Retinal pigment epithelial cell (primary cell): ENCODE results near the gene NDUFC2.
A peak's percentile ranks its signal among the peaks of the same experiment; 100 is the strongest.
"Not testable (repeated sequence)": the region's sequence is repeated elsewhere in the genome, so short reads cannot be mapped to it uniquely, and the experiment has no call there.

ENCODE experiments used
- DNase-seq: peaks from one replicate; pipeline ENCODE4 v3.0.0-alpha.2; 2010; ENCODE audit warnings: low read depth
- H3K4me3 ChIP-seq: 2 replicates; pipeline ENCODE4 v1.5.1; 2011; ENCODE audit warnings: mild to moderate bottlenecking, low read length, control low read depth, moderate library complexity
- CTCF ChIP-seq: conservative IDR thresholded peaks from 2 replicates; pipeline ENCODE4 v1.5.1; 2011; ENCODE audit warnings: low read depth, low read length, control low read depth, inconsistent platforms

NDUFC2 gene

GRCh38 chr11:78078218-78079167 lies 1.2 kb downstream of the NDUFC2 start:
- DNase-seq, result no peak

GRCh38 chr11:78077592-78077991 lies 2.1 kb downstream of the NDUFC2 start:
- H3K4me3 ChIP-seq, result not testable (repeated sequence)

More at GRCh38 chr11:78078218-78079167, 1.2 kb downstream of the NDUFC2 start:
- peak overlapping the region; percentile 90 for H3K4me3 ChIP-seq
- no peak for TF ChIP-seq CTCF

DNA sequence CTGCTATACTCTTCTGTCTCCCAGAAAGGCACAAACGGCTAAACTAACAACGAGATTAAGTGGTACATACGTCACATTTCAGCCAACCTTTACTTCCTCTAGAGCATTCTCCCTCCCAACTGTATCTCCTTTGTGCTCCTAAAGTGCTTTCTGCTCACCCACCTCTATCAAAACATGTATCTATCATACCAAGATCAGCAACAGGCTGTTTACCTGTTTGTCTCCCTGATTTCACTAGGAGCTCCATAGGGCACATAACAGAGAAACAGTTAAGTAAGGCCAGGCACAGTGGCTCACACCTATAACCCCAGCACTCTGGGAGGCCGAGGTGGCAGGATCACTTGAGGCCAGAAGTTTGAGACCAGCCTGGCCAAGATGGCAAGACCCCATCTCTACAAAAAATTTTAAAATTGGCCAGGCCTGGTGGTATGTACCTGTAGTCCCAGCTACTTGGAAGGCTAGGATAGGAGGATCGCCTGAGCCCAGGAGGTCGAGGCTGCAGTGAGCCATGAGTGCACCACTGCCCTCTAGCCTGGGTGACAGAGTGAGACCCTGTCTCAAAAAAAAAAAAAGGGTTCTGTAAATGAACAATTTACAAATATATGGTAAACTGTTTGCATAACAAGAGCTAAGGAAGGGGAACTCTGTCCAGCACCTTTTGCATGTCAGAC lies 2.8 kb downstream of the NDUFC2 start:
- DNase-seq, result no peak
- no peak overlapping the region for H3K4me3 ChIP-seq
- no peak for TF ChIP-seq CTCF

More at GRCh38 chr11:78077592-78077991, 2.1 kb downstream of the NDUFC2 start:
- DNase-seq, result not testable (repeated sequence)

DNA sequence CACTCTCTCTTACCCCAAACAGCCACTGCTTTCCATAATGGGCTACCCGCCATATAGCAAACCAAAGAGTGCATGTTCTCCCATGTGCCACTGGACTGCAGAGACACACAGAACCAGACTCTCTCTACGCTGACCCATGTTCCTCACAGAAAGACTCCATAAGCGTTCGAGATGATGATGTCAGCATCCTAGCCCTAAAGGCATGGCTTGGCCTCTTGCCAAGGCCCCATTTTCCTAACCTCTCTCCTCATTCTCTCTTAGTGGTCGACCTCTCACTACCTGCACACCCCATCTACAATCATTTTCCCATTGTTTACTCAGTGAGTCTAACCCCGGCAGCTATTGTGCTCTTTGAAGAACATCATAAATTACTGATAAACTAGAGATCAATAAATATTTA lies 4.9 kb downstream of the NDUFC2 start:
- H3K4me3 ChIP-seq, result no peak overlapping the region
- no peak for TF ChIP-seq CTCF
- no peak for DNase-seq

- DNase-seq, result no peak
- H3K4me3 ChIP-seq, result no peak overlapping the region
- no peak for TF ChIP-seq CTCF
Measured at GRCh38 chr11:78072455-78072854, 7.2 kb downstream of the NDUFC2 start.

- H3K4me3 ChIP-seq, result no peak overlapping the region
- no peak for DNase-seq
- no peak for TF ChIP-seq CTCF
Measured at GRCh38 chr11:78071717-78072116, 7.9 kb downstream of the NDUFC2 start.

DNA sequence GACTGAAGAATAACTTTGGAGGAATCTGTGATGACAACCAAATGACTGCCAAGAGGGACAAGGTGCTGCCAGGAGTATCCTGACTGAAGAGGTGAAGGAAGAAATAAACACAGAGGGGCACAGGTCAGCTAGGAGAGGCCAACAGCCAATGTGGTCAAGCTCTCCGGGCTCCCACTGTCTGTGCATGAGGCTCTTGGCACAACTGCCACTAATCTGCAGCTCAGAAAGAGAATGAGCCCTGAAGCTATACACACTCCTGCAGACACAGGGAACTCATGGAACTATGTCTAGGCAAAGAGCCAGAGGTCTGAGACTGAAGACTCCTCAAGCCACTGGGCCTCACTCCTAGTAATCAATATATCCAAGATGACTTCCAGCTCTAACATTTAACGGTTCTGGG lies 9.0 kb downstream of the NDUFC2 start:
- no peak for DNase-seq
- TF ChIP-seq CTCF, result no peak
- no peak overlapping the region for H3K4me3 ChIP-seq
